Thymus (tissue), 11 donors: Measurements from ENCODE around the gene PTGFR. TPM values are rescaled to one million over a fixed set of nuclear protein-coding genes. Genes with fewer than 3 reads are reported as not detected.

Source experiments
- DNase-seq, 9 donors: peaks; one replicate each; pipeline ENCODE4 v3.0.0-alpha.2; 2013; ENCODE audit warnings: low spot score in 9 of 9, low read depth in 6 of 9, missing footprints in 1 of 9
- H3K27ac ChIP-seq, 2 donors: one replicate each; pipeline ENCODE4 v1.5.1; 2013; ENCODE audit warnings: control low read depth in 1 of 2, low read depth in 1 of 2, low read length in 1 of 2, mild to moderate bottlenecking in 1 of 2, moderate library complexity in 1 of 2
- H3K27me3 ChIP-seq, 2 donors: one replicate each; pipeline ENCODE4 v1.5.1; 2013; ENCODE audit warnings: low read length in 1 of 2; ENCODE audit not compliant: control insufficient read depth in 2 of 2, insufficient read depth in 1 of 2
- H3K36me3 ChIP-seq, 2 donors: one replicate each; pipeline ENCODE4 v1.5.1; 2013; ENCODE audit warnings: low read length in 1 of 2, mild to moderate bottlenecking in 1 of 2, moderate library complexity in 1 of 2; ENCODE audit not compliant: control insufficient read depth in 2 of 2, insufficient read depth in 2 of 2
- H3K4me1 ChIP-seq, 2 donors: one replicate each; pipeline ENCODE4 v1.5.1; 2013; ENCODE audit warnings: low read length in 2 of 2; ENCODE audit not compliant: control insufficient read depth in 2 of 2, insufficient read depth in 2 of 2
- H3K4me3 ChIP-seq, 2 donors: one replicate each; pipeline ENCODE4 v1.5.1; 2013; ENCODE audit warnings: low read length in 2 of 2, control low read depth in 1 of 2, mild to moderate bottlenecking in 1 of 2
- H3K9me3 ChIP-seq, 2 donors: one replicate each; pipeline ENCODE4 v1.5.1; 2013; ENCODE audit warnings: low read length in 1 of 2, mild to moderate bottlenecking in 1 of 2; ENCODE audit not compliant: control insufficient read depth in 2 of 2, insufficient read depth in 1 of 2
- WGBS: extraction: QIAGEN DNeasy Blood & Tissue Kit; methylation state at CpG from one replicate; pipeline ENCODE4 v1.1.7; 2013; 5-methylcytosine and 5-hydroxymethylcytosine counted together
- polyA plus RNA-seq: library from polyadenylated mRNA; stranded (reverse); fragments of 200-250 nt; gene quantifications from one replicate; pipeline ENCODE4 v1.2.3, GENCODE V29; 2013
- total RNA-seq: library from RNA; stranded (reverse); fragments of 120-200 nt; gene quantifications from one replicate; pipeline ENCODE4 v1.2.4, GENCODE V29; 2013
- donor health status: healthy.

Gene PTGFR
- total and polyA plus RNA-seq, 2 donors, result 0.11 to 0.14 TPM

DNA sequence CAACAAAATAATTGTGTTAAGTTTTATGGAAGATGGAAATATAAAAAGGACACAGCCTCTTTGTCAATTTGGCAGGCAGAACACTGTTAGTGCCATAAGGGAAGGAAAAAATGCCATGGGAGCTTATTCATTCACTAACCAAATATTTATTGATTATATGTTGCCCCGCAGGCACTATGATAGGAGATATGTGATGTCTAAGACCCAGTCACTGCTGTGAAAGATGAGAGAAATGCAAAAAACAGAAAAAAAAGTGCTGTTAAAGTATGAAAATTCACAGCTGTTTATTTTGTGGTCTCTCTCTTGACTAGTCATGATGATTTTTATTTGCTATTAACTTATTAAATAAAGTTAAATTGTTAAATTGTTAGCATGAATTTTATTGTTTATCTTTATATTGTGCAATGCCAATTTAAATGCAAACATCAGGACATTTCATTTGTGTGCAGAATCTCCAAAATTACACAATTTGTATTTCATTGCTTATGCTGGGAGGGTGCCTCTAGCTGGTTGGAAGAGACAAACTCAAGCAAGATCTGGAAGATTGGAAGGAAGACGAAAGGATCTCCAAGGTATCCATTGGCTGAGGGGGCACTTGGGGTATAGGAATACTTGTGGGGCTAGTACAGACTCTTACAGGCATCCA, 17.8 kb upstream of the PTGFR start:
- Histone ChIP-seq H3K4me3 (no peak overlapping the region), H3K27ac (no peak overlapping the region), H3K4me1 (no peaks in the 10 kb centered on the region), H3K27me3 (no peaks in the 10 kb centered on the region), H3K36me3 (no peaks in the 10 kb centered on the region), H3K9me3 (no peaks in the 10 kb centered on the region)
- no peak for DNase-seq
- 98% methylated on average over 2 of the region's 2 CpGs for WGBS

DNA sequence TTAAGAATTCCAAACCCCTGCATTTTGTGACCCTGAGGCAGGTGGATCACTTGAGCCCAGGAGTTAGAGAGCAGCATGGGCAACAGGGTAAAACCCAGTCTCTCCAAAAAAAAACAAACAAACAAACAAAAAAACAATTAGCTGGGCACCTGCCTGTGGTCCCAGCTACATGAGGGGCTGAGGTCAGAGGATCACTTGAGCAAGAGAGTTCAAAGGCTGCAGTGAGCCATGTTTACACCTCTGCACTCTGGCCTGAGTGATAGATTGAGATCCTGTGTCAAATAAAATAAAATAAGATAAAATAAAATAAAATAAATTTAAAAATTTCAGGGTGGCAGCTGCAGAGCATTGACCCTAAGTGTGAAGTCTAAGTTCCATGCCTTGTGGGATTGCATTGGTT, 16.7 kb upstream of the PTGFR start:
- Histone ChIP-seq H3K27ac (no peak overlapping the region), H3K4me3 (no peak overlapping the region), H3K4me1 (no peaks in the 10 kb centered on the region), H3K27me3 (no peaks in the 10 kb centered on the region), H3K9me3 (no peaks in the 10 kb centered on the region), H3K36me3 (no peaks in the 10 kb centered on the region)
- no peak for DNase-seq

DNA sequence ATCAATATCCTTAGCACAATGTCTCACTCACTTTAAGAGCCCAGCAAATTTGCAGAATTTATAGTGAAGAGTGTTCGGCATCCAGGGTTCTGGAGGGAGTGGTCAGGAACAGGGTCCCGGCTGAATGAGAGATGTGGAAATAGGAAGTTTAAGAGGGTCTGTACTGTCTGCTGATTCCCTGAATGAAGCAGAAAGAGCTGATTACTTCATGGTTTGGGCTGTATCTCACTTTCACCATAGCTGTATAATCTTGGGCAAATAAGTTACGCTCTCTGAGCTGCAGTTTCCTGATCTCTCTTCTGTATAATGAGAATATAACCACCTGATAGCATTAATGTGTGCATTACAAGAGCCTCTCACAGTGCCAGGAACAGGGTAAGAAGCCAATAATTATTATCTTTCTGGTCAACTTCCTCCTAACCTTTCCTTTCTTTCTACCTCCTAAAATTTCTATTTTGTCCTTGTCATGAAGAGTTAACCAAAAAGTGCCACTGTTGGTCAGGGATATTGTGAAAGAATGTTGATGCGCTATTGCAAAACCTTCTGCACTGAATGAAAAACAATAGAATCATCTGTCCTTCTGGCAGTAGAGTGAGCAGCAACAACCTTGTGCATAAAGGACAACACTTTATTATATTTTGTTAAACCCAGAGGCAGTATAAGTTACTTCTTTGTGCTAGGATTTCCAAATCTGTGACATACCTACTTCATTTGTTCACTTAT, 14.7 kb upstream of the PTGFR start:
- no peak overlapping the region for H3K4me3 ChIP-seq
- DNase-seq, result no peak
- no peaks in the 10 kb centered on the region for H3K4me1 ChIP-seq
- no peaks in the 10 kb centered on the region for H3K36me3 ChIP-seq
- no peaks in the 10 kb centered on the region for H3K27me3 ChIP-seq
- H3K9me3 ChIP-seq, result no peaks in the 10 kb centered on the region
- H3K27ac ChIP-seq, result no peak overlapping the region
- WGBS, result 78% methylated on average over 4 of the region's 4 CpGs

DNA sequence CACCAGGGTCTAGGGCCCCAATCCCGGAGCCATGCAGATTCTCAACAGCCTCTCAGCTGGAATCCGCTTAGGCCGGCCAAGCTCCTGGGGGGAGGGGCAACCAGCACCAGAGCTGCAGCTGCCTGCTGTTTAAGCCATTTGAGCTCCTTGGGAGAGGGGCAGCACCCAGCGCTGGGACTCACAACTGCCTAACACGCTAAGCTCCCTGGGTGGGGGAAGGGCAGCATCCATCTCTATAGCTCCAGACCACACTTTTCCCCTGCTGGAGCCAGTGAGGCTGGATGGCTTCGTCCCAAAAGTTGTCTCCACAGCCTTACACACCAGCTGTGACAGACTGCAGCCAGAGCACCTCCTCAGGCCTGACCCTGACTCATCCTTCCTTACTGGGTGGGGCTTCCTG, 6.9 kb upstream of the PTGFR start:
- H3K9me3 ChIP-seq, result no peaks in the 10 kb centered on the region
- H3K27me3 ChIP-seq, result no peaks in the 10 kb centered on the region
- no peaks in the 10 kb centered on the region for H3K36me3 ChIP-seq
- no peak for DNase-seq
- H3K4me3 ChIP-seq, result no peak overlapping the region
- 59% methylated on average over 6 of the region's 6 CpGs for WGBS
- H3K27ac ChIP-seq, result no peak overlapping the region
- H3K4me1 ChIP-seq, result no peaks in the 10 kb centered on the region

DNA sequence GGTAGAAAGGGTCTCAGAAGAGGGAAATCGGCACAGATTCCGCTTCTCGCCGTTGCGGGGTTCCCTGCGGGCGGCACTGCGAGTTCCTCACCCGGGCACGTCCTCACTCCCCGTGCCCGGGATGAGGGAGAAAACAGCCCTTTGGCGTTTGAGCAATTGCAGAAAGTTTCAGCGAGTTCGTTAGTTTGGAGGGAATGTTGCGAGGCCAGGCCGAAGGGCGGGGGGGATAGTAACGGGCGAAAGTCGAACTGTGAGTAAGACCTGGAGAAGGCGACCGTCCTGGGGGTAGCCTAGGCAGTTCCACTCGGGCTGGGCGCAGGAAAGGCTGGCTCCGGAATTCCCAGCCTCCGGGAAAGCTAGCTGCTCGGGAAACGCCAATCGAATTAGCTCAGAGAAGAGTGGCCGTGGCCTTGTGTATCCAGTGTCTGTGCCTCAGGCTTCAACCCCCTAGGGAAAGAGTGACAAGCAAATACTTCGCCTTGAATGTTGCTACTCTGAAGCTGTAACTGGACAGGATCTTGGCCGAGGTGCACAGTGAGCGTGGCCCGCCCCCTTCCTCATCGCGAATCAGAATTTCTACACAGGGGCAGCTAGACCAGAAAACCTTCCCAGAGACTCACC, 787 bp downstream of the PTGFR start:
- 10% methylated on average over 37 of the region's 37 CpGs for WGBS
- DNase-seq, result no peak
- Histone ChIP-seq H3K9me3 (no peaks in the 10 kb centered on the region), H3K36me3 (no peaks in the 10 kb centered on the region), H3K27ac (no peak overlapping the region), H3K4me1 (no peaks in the 10 kb centered on the region), H3K4me3 (no peak overlapping the region), H3K27me3 (peaks cover 12 to 25% of the 10 kb centered on the region in 2 donors)

DNA sequence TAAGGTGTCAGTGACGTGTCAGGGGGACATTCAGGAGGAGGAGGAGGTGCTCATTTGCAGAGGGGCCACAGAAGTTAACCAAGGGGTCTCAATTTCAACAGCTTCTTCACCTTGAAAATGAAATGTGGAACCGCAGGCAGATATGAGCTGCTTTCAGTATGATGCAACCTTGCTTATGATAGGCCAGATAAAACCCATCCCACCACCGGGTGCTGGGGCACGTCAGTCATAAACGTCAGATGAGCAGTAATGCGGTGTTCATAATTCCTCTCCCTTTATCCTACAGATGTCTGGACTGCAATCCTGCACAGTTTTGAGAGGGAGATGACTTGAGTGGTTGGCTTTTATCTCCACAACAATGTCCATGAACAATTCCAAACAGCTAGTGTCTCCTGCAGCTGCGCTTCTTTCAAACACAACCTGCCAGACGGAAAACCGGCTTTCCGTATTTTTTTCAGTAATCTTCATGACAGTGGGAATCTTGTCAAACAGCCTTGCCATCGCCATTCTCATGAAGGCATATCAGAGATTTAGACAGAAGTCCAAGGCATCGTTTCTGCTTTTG, 1.7 kb downstream of the PTGFR start:
- Histone ChIP-seq H3K27me3 (peaks cover 12 to 25% of the 10 kb centered on the region in 2 donors), H3K4me3 (no peak overlapping the region), H3K27ac (no peak overlapping the region), H3K4me1 (no peaks in the 10 kb centered on the region), H3K9me3 (no peaks in the 10 kb centered on the region), H3K36me3 (no peaks in the 10 kb centered on the region)
- DNase-seq, result no peak
- 93% methylated on average over 12 of the region's 12 CpGs for WGBS

- Histone ChIP-seq H3K4me3 (no peak overlapping the region), H3K36me3 (no peaks in the 10 kb centered on the region), H3K9me3 (no peaks in the 10 kb centered on the region), H3K27ac (no peak overlapping the region), H3K4me1 (no peaks in the 10 kb centered on the region), H3K27me3 (peaks cover 12 to 25% of the 10 kb centered on the region in 2 donors)
- DNase-seq, result no peak
- 97% methylated on average over 1 of the region's 1 CpG for WGBS
Measured at GRCh38 chr1:78493451-78493850, 2.7 kb downstream of the PTGFR start.

- no peak for DNase-seq
- Histone ChIP-seq H3K9me3 (no peaks in the 10 kb centered on the region), H3K4me1 (no peaks in the 10 kb centered on the region), H3K27me3 (peaks cover 0 to 6% of the 10 kb centered on the region in 2 donors), H3K36me3 (no peaks in the 10 kb centered on the region), H3K27ac (no peak overlapping the region), H3K4me3 (no peak overlapping the region)
- 89% methylated on average over 4 of the region's 4 CpGs for WGBS
Measured at GRCh38 chr1:78497201-78497600, 6.4 kb downstream of the PTGFR start.

DNA sequence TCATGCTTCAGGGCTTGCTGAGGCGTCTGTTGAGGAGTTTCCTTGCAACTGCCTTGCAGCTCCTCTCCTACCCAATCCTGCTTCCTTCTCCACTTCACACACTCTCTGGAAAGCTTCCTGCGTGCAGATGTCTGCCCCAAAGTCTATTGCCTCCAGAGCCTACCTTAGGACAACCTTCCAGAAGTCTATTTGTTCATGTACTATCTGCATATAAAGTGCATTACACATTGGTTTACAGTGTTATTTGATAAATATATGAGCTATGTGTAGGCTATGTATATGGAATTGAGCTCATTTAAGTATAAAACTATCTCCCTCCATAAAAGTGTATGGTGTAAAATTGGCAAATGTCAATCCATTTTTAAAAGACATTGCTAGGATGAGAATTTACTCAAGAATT, 9.8 kb downstream of the PTGFR start:
- 66% methylated on average over 2 of the region's 2 CpGs for WGBS
- Histone ChIP-seq H3K9me3 (no peaks in the 10 kb centered on the region), H3K4me1 (no peaks in the 10 kb centered on the region), H3K4me3 (no peak overlapping the region), H3K36me3 (no peaks in the 10 kb centered on the region), H3K27ac (no peak overlapping the region), H3K27me3 (no peaks in the 10 kb centered on the region)
- no peak for DNase-seq
